IPS-NIHi7 (cell line): ENCODE measurements around the gene AFAP1L1.

ENCODE experiments used
- DNase-seq: peaks from one replicate; pipeline ENCODE4 v3.0.0; 2012; ENCODE audit warnings: mixed read lengths; ENCODE audit errors: extremely low spot score

Gene AFAP1L1

DNA sequence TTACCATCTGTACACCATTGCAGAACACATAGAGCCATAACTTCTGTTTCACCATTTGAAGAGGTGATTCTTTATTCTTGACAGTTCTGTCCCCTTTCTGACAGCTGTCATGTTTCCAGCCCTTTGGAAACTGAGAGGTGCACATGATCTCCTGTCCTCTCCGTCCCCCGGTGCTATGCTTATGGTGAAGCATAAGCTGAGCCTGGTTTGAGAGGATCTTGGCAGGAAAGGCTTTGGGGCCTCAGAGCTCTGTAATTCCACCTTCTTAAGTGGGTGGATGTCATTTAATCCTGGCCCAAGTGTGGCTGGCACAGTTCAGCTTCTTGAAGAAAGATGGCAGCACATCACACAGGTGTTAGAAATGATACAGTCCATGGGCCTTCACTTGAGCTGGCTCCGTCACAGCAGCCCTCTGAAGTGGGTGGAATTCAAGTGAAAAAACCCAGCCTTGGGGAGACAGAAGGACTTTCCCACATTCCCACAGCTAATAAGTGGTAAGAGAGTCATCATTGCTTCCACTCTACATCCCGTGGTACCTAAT lies 43.0 kb downstream of the AFAP1L1 start:
- DNase-seq = no peak

DNA sequence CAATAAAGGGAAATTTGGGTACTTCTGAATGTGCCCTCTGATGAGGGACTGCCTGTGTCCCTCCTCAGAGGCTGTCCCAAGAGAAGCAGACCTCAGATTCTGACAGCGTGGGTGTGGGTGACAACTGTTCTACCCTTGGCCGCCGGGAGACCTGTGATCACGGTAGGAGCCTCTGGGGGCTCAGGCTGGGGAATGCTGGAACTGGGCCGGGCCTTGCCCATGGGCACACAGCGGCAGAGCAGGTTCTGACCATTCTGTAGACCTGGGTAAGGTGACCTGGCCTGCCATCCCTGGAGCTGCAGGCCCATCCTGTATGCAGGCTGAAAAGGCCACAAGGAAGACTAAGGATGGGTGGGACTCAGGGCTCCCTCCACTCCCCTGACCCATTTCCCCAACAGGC lies 44.1 kb downstream of the AFAP1L1 start:
- DNase-seq = no peak

DNA sequence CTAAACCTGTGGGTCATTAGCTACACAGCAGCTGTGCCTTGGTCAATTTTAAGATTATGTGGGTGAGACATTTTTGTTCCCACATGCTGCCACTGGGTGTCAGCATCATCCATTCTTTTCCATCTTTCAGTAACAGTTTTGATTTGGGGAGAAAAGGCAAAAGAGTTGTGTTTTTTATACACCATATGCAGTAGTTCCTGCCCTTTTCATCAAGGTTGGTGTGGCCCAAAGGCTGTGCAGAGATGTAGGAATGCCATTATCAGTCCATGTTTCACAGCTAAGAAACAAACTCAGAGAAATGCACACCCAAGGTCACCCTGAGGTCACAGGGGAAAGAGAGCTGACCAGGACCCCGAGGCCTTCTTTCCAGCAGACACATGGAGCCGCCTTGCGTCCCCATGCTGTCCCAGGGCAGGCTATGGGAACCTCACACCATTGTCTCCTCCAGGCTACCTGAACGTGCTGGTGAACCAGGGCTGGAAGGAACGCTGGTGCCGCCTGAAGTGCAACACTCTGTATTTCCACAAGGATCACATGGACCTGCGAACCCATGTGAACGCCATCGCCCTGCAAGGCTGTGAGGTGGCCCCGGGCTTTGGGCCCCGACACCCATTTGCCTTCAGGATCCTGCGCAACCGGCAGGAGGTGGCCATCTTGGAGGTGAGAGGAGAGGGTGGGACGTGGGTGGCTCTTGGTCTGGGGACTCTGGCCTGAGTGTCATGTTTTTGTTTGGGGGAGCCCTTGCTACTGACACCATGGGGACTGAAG lies 45.8 kb downstream of the AFAP1L1 start:
- DNase-seq = peak; percentile 63

DNA sequence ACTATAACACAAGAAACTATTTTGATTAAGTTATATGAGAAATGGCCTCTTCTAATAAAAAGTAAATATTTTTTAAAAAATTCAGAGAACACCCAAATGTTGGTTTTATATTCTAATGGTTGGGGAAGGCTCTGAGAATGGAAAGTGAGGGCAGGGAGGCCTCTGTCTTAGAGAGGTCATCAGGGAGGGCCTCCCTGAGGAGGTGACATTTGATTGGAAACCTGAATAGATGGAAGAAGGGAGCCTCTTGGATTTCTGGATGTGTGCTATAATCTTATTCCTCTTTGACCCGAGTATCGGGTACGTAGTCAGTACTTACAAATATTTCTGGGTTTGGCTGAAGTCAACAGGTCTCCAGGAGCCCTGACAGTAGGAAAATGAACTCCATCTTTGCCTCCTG lies 47.5 kb downstream of the AFAP1L1 start:
- no peak for DNase-seq

DNA sequence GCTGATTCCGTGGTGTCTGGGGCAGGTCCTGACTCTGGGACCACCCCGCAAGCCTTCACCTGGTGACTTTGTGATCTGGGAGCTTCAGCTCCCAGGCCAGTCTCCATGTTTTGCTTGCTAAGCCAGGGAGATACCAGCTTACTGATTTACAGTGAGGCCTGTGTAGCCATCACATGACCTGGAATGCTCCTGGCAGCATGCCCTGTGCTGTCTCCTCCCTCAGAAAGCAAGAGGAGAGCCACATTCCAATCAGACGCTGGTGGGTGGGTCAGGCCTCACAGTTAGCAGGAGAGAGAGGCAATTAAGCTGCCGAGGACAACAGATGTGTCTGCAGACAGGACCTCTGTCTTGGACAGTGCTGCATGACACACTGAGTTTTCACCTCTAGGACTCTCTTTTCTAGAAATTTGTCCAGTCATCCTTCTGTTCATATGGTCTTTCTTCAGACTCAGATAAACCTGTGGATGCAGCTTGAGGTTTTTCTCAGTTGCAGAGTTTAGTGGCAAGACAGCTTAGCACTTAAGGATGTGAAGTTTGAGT lies 49.2 kb downstream of the AFAP1L1 start:
- DNase-seq = peak; percentile 54

DNA sequence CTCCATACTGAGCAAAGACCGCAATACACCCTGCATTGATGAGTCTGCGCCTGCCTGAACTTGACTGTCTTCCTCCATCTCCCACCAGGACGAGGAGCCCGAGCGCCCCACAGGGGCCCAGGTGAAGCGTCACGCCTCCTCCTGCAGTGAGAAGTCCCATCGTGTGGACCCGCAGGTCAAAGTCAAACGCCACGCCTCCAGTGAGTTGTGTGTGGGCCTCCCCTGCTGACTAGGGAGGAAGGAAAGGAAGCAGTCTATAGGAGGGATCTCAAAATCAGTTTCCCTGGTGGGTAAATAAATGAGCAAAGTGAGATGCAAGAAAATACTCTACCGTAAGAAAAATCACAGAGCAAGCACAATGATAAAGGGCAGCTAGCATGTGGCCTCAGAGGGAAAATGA lies 50.9 kb downstream of the AFAP1L1 start:
- no peak for DNase-seq

DNA sequence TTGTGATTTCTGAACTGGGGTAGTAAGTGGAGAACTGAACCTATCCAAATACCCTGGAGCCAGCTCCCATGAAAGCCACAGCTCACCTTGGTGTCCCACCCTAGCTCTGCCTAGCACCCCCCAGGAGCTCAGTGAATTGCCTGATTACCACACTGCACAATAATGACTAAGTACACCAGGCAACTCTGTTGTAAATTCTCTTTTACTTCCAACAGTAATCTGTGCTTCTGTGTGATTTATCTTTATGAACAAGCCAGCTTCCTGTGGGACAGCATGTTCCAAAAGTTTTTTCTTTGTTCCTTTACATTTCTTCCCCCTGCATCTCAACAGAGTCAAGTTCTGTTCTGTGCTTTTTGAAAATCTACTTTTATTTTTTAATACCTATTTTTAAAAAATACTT lies 51.6 kb downstream of the AFAP1L1 start:
- no peak for DNase-seq

DNA sequence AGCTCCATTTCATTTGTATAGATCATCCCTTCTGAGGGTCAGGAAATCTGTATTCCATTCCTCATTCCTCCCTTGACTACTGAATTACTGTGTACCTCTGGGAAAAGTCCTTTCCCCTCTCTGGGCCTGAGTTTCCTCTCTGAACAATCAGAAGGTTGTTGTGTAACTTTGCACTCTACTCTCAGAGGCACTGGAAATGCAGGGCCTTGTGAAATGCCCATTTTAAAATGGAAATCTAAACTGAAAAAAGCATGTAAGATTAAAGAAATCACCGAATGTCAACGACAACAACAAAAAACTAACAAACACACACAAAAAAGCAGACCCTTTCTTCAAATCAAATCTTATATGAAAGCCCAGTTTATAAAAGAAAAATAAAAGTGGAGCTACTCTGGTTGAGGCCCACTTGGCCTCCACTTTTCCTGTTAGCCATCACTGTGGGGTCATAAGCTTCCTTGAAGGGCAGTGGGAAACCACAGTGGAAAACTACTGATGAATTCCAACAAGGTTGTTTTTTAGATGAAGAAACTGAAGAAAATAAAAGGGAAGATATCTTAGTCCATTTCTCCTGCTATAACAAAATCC lies 52.1 kb downstream of the AFAP1L1 start:
- no peak for DNase-seq

DNA sequence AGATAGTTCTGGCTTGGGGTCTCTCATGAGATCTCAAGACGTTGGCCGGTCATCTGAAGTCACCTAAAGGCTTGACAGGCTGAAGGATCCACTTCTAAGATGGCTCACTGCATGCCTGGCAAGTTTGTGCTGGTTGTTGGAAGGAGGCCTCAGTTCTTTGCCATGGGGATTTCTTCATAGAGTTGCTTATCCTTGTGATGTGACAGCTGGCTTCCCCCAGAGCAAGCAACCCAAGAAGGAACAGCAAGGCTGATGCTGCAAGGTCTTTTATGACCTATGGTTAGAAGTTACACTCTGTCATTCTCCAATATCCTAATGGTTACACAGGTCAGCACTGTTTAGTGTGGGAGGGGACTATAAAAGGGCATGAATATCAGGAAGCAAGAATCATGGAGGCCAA lies 53.0 kb downstream of the AFAP1L1 start:
- no peak for DNase-seq

DNA sequence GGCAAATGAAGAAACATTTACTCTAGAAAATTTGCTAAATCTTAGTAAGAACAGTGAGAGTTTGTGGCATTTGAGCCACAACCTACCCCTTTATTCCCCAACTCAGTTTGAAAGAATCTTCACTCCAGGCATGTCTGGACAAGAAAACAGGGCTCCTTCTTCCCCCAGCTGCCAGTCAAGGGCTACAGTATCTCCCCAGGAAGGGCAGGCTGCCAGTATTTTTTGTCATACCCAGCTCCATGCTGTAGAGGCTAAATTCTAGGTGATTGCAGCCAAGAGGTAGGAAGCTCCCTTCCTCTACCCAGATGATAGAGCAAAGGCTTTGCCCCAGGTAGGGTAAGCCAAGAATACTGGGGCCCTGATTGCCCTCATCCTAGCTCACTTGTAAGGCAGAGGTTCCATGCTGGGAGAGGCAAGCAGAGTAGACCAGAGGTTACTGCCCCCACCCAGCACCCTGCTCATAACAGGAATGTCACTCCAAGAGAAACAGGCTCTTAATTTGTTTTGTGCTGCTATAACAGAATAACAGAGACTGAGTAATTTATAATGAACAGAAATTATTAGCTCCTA lies 53.6 kb downstream of the AFAP1L1 start:
- DNase-seq = no peak

DNA sequence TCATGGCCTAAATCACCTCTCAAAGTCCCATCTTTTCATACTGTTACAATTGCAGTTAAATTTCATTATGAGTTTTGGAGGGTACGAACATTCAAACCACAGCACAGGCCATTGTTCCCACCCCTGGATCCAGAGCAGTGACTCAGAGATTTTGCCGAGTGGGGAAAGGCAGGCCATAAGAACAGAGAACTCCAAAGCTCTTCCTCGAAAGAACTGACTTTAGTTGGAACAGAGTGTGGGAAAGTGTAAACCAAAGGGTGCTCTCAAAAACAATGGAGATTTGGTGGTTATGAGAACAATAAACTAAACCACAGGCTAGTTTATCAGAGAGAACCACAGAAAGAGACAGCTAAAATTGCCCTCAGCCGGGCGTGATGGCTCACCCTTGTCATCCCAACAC lies 54.2 kb downstream of the AFAP1L1 start:
- no peak for DNase-seq

DNA sequence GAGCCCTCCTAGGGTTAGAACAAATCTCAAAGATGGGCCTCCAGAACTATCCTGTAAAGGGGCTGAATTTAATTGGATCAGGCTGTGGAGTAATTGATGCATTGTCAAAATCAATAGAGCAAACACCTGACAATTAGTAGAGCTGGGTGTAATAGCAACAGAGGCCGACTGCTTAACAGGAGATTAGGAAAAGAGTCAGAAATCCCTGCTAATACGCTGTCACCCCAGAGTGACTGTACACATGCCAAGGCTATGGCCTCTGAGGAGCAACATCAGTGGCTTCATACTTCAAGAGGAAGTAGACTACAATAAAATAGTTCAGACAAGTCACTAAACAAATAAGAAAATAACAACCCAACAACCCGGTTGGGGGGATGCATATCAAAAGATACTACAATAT lies 55.0 kb downstream of the AFAP1L1 start:
- DNase-seq = no peak

DNA sequence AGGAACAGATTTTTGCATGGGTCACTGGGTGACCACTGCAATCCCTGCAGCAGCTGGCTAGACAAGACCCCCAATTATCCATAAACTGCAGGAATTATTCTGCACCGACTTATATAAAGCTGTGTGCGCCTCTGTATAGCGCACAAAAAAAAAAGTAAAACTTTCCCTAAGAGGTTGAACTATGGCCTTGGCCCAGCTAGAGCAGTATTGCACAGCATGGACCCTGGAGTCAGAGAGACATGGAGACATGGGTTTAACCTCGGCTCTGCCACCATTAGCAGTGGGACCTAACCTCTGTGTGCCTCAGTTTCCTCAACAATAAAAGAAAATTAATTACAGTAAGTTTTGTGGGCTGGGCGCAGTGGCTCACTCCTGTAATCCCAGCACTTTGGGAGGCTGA lies 56.5 kb downstream of the AFAP1L1 start:
- DNase-seq = no peak

DNA sequence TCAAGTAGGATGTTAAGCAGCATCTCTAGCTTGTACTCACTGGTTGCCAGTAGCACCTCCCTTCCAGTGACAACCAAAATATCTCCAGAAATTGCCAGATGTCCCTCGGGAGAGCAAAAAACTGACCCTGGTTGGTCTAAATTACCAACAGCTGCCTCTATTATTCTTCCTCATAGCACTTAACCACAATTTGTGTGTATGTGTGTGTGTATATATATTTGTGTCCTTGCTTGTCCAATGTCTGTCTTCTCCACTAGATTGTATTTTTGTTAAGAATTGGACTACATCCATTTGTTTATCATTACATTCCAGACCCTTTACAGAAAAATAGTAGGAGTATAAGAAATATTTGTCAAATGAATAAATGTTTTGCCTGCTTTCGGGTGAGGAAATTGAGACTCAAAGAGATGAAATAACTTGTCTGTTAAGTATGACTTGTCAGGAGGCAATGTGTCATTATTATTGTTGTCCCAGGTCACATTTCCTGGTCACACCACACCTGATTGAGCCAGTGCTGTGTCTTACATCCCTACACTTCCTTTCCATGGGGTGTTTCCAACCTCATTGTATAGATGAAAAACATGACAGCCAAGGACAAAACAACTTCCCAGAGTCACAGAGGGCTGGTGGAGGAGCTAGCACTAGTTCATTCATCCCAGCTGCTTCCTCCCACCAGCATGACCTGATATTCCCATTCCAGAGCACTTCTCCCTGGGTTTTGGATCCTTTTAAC lies 62.2 kb downstream of the AFAP1L1 start:
- no peak for DNase-seq

DNA sequence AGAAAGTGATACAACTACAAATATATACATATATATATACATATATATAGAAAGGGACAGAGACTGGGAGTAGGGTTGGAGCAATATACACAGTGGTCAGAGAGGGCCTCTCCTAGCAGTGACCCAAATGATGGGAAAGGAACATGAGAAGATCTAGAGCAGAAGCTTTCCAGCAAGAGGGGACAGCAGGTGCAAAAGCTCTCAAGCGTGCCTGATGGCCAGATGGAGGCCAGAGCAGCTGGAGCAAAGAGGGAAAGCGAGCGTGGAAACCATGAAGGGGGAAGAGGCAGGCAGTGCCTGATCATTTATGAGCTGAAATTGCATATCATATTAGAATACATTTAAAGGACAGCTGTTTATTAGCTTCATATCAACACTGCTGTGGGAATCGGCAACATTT lies 66.1 kb downstream of the AFAP1L1 start:
- DNase-seq = no peak

DNA sequence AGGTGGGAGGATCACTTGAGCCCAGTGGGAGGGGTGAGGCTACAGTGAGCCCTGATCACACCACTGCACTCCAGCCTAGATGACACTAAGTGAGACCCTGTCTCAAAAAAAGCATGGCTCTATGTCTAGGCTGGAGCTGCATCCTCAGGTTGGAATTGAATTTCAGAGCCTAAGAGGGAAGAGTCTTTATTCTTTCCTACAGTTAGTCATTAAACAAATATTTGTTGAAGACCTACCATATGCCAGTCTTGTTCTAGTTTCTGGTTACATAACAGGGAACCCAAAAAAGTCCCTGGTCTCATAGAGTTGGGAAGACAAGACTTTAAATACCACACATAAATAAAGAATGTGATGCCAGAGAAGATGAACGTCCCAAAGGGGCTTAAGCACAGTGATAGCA lies 66.7 kb downstream of the AFAP1L1 start:
- no peak for DNase-seq

DNA sequence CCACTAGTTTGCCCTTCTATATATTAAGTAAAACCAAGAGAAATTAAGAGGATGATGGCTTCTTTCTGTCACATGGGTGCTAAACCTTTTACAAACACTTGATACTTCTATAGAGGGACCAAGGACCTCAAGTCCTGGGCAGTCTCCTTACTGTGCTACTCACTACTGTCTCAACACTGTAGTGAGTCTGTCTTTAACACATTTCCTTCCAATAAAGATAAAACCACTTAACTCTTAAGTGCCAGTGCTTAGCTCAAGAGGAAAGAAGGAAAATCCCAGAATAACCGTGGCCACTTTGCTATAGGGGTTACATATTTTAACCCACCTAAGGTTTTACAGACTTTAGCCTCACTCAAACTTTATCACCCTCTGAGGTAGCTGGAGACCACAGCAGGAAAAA lies 69.3 kb downstream of the AFAP1L1 start:
- no peak for DNase-seq

DNA sequence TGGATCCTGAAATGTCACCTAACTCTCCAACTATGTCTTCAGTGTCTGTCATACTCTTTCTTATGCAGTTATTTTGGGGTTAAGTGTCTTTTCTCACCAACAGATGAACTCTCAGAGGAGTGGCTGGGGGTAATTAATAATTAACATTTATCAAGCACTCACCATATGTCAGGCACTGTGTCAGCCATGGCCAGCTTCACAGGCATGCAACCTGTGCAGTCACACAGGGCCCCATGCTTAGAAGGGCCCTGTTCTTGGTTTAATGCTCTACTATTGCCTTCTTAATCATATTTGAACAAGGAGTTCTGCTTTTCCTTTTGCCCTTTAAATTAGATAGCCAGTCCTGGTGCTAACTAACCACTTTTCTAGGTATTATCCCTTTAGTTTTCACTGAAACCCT lies 70.2 kb downstream of the AFAP1L1 start:
- no peak for DNase-seq

DNA sequence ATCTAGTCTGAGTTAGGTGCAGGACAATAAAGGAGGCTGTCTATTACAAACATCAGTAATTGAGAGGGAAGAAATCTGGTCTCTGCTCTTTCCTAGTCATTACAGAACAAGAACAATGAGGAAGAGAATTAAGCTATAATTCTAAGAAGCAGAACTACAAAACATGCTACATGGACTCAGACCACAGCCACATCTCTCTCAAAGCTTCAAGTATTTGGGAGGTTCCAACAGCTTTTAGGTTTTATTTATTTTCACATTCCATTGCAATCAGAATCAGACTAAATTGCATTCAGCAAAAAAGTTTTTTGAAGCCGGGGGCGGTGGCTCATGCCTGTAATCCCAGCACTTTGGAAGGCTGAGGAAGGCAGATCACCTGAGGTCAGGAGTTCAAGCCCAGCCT lies 72.5 kb downstream of the AFAP1L1 start:
- no peak for DNase-seq

DNA sequence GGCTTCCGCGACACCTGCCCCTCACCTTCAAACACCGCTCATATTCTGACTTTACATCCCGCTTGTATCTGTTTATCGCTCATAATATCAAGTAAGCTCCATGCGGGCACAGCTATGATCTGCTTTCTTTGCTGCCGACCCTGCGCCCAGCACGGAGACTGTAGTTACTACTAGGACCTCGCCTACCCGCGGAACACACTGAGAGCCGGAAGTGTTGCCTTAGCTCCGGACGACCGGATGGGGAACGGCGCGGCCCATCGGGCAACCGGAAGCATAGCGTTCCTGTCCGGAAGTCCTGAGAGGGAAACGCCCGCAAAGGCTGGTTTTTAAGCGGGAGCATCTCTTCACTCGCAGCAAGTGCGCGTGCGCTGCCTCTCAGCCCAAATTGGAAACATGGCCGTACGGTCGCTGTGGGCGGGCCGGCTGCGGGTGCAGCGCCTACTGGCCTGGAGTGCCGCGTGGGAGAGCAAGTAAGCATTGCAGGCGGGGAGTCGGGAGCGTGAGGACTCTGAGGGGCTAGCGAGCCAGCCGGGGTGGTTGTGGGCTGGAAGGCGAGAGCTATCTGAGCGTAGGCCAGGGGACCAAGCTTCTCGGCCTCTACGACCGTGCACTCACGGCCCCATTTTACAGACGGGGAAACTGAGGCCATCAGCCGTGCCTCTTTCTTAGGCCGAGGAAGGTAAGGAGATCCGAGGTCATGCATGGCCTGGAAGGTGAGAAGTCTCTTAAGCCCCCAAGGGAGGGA lies 73.7 kb downstream of the AFAP1L1 start, which contains the start of gene GRPEL2:
Gene GRPEL2, plus strand, starts transcription at position 353 of the 745 bp plus-strand sequence. Its CDS starts 41 bp downstream, at position 394.
- peak; percentile 98 for DNase-seq

DNA sequence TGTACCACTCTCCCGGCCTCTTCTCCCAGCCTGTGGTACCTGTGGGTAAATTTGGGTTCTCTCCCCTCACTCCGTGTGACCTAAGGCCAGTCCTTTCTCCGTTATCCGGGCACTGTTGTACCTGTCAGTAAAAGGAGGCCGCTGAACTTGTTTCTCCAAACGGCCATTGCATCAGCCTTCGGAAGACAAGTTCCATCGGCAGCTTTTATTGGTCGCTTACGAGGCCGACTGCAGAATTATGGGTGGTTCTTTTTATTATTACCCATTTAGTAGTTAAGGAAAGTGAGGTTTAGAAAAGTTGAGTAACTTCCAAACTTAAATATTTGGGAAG lies 74.2 kb downstream of the AFAP1L1 start:
- peak; percentile 13 for DNase-seq
